ENCODE measurements around the gene TRMO.

Gene TRMO

GRCh38 chr9:97857606-97858392, 64.5 kb downstream of the TRMO start:
- no peak for DNase-seq

GRCh38 chr9:97856857-97857605, 65.3 kb downstream of the TRMO start:
- DNase-seq: no peak

- DNase-seq: no peak
These were observed 66.4 kb downstream of the TRMO start for GRCh38 chr9:97855899-97856298.

GRCh38 chr9:97855486-97855875, 66.8 kb downstream of the TRMO start:
- DNase-seq: no peak

- no peak for DNase-seq
These were observed 67.4 kb downstream of the TRMO start for GRCh38 chr9:97854696-97855485.
